ENCODE results near the gene PPP4R4. TPM values are rescaled to one million over a fixed set of nuclear protein-coding genes. Genes with fewer than 3 reads are reported as not detected.

The PPP4R4 gene
- total RNA-seq, 4 donors from 2014 or later = 0.56 to 8.6 (median 1.7) TPM

DNA sequence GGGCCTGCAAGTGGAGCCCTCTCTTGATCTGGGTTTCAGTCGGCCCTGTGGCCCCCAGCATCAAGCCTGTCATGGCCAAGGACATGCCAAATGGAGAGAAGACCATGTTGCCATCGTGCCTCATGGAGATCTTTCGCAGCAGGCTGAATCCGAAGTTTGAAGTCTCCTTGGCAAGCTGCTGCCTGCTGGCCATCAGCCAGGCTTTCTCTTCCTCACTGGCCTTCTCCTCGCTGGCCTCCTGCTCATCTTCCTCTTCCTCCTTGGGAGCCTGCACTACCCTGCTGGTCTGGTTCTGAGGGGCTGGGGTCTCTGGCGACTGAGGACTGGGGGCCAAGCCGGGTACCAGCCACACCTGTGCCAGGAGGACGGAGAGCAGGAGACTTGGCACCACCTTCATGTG is 116.1 kb downstream of the PPP4R4 start:
- no peak for DNase-seq (ENCODE audit: low spot score in 2 of 2)
- 65 to 77% methylated on average over 8 of the region's 8 CpGs for WGBS, 2 donors
- no peak overlapping the region for H3K4me3 ChIP-seq (ENCODE audit: low read depth, poor library complexity, severe bottlenecking)
- TF ChIP-seq, protein P1, sequence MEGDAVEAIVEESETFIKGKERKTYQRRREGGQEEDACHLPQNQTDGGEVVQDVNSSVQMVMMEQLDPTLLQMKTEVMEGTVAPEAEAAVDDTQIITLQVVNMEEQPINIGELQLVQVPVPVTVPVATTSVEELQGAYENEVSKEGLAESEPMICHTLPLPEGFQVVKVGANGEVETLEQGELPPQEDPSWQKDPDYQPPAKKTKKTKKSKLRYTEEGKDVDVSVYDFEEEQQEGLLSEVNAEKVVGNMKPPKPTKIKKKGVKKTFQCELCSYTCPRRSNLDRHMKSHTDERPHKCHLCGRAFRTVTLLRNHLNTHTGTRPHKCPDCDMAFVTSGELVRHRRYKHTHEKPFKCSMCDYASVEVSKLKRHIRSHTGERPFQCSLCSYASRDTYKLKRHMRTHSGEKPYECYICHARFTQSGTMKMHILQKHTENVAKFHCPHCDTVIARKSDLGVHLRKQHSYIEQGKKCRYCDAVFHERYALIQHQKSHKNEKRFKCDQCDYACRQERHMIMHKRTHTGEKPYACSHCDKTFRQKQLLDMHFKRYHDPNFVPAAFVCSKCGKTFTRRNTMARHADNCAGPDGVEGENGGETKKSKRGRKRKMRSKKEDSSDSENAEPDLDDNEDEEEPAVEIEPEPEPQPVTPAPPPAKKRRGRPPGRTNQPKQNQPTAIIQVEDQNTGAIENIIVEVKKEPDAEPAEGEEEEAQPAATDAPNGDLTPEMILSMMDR (IDR thresholded peaks at IDR 0.05) = no peak
- TF ChIP-seq POLR2A (IDR thresholded peaks at IDR 0.05) = no peak
- intact Hi-C loops (cut with DNase I; ENCODE audit: low total_unique reads) = no loop called here

DNA sequence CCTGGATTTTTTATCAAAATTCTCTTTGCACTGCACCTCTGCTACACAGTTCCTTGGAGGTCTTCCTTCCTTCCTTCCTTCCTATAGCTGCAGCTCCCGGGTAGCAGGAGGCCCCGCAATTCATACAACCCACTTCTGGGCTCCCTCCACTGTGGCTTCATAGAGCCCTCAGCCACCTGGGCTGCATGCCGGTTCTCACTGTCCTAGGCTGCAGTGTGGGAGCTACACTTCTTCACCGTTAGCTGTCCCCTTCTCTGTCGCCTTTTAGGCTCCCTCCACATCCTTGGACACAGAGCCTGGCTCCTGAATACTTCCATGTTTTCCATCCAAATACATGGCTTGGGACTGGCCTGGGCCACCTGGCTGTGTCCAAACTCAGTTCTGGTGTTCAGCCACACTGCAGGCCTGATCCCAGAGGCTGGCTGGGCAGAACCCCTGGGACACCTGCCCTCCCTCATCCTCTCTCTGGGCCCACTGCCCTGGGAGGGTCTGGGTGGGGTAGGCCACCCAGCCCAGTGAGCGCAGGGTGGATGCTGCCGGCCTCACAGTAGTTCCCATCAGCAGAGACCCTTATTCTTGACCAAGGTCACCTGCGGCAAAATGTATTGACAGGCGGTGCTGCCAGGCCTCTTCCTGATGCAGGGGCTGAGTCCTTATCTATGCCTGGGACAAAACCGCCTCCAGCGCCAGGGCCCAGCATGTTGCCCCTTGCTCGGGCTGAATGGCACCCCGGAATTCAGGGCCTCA is 117.2 kb downstream of the PPP4R4 start:
- 90 to 94% methylated on average over 12 to 13 of the region's 13 CpGs for WGBS, 2 donors
- no peak for DNase-seq (ENCODE audit: low spot score in 2 of 2)
- no peak for TF ChIP-seq POLR2A (IDR thresholded peaks at IDR 0.05)
- TF ChIP-seq, protein P1 (IDR thresholded peaks at IDR 0.05) = no peak
- no peak overlapping the region for H3K4me3 ChIP-seq (ENCODE audit: low read depth, poor library complexity, severe bottlenecking)
- intact Hi-C loops (cut with DNase I; ENCODE audit: low total_unique reads) = no loop called here

DNA sequence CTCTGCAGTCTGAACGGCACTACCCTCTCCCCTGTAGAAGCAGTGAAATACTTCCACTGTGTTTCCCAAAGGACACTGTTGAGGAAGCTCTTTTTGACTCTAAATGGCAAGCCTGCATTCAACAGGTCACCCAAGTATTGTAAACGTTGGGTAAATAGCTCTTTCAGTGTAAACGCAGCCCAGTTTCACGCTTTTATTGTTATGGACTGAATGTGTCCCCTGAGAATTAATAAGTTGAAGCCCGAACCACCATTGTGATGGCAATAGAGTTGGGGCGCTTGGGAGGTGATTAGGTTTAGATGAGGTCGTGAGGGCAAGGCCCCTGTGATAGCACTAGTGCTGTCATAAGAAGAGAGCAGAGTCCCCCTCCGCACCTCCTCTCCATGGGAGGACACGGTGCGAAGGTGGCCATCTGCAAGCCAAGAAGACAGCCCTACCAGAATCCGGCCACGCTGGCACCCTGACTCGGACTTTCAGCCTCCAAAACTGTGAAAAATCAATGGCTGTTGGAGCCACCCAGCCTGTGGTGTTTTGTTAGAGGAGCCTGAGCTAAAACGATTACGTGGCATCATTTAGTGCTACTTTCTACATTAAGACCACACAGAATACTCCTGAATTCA is 117.9 kb downstream of the PPP4R4 start:
- intact Hi-C loops (cut with DNase I; ENCODE audit: low total_unique reads) = no loop called here
- H3K4me3 ChIP-seq (ENCODE audit: low read depth, poor library complexity, severe bottlenecking) = no peak overlapping the region
- TF ChIP-seq, protein P1 (IDR thresholded peaks at IDR 0.05) = no peak
- no peak for TF ChIP-seq POLR2A (IDR thresholded peaks at IDR 0.05)
- 79 to 84% methylated on average over 15 of the region's 15 CpGs for WGBS, 2 donors
- DNase-seq (ENCODE audit: low spot score in 2 of 2) = no peak

DNA sequence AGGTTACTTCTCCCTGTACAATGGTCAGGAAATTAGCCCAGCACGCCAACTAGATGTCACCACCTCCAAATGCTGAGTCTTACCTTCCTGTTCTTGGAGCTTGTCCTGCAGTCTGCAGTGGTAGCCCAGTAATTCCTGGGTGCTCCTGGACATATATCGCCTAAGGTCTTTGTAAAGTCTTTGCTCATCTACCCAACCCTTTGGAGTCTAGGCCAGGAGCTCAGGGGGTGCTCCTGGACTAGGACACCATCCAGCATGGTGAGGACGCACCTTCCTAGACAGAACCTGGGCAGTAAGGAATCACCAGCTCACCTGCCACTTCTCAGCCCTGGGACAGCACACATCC is 118.4 kb downstream of the PPP4R4 start:
- intact Hi-C loops (cut with DNase I; ENCODE audit: low total_unique reads) = no loop called here
- no peak for DNase-seq (ENCODE audit: low spot score in 2 of 2)
- H3K4me3 ChIP-seq (ENCODE audit: low read depth, poor library complexity, severe bottlenecking) = no peak overlapping the region
- WGBS, 2 donors = 87 to 95% methylated on average over 3 of the region's 3 CpGs
- TF ChIP-seq, protein P1 (IDR thresholded peaks at IDR 0.05) = no peak
- no peak for TF ChIP-seq POLR2A (IDR thresholded peaks at IDR 0.05)

DNA sequence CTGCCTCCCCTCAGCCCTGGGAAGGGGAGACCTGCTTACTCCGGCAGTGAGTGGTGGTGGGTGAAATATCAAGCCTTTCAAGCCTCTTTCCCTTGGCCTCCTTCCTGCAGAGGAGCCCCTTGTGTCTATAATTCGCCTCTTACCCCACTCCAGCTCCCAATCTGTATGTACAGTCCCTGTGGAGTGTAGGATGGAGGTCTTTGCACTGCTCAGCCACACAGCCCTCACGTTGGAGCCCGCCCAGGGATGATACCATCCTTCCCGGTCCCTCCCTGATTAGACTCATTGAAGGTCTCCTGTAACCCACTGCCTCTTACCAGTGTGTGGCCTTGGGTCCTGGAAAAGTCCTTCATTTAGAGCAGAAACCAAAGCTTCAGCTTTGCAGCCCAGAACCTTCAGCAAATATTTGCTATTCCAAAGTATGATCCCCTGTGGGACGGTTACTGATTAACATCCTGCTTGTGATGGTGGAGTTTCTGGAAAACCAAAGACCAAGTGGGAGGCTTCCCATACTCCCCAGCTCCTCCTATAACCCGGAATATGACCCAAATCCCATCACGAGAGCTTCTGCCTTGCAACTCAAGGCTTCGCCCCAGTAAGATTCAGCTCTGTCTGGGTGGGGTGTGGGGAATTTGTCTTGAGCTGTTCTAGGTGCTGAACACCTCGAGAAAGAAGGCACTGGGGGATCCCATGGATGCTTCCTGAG is 118.9 kb downstream of the PPP4R4 start, which contains the start of gene SERPINA10:
Gene SERPINA10, minus strand, starts transcription at position 397 of the 706 bp plus-strand sequence. CDS start 2,675 bp downstream, outside the sequence.
- WGBS, 2 donors = 73 to 77% methylated on average over 10 of the region's 10 CpGs
- no peak for DNase-seq (ENCODE audit: low spot score in 2 of 2)
- intact Hi-C loops (cut with DNase I; ENCODE audit: low total_unique reads) = no loop called here
- no peak within 1 kb of the TSS for H3K4me3 ChIP-seq (ENCODE audit: low read depth, poor library complexity, severe bottlenecking)
- TF ChIP-seq POLR2A (IDR thresholded peaks at IDR 0.05) = no peak
- TF ChIP-seq, protein P1 (IDR thresholded peaks at IDR 0.05) = no peak

Data from lower leg skin (tissue), 4 donors.